HepG2 (cell line): Measurements from ENCODE around the gene RAB30. TPM values are rescaled to one million over a fixed set of nuclear protein-coding genes. Genes with fewer than 3 reads are reported as not detected.
A peak's percentile ranks its signal among the peaks of the same experiment; 100 is the strongest.
"Not testable (repeated sequence)": the region's sequence is repeated elsewhere in the genome, so short reads cannot be mapped to it uniquely, and the experiment has no call there.

Experiments used
- CREM ChIP-seq, 2 experiments: sonication (generic) in 1 of 2; formaldehyde crosslinking in 1 of 2; IDR thresholded peaks; 2 replicates each; pipeline versions ENCODE4 v1.4.0 to v1.6.1; 2016 to 2020; ENCODE audit warnings: antibody characterized with exemption in 1 of 2, mild to moderate bottlenecking in 1 of 2, missing genetic modification reagents in 1 of 2
- EP300 ChIP-seq, 3 experiments: sonication (generic) in 1 of 3; formaldehyde crosslinking in 1 of 3; IDR thresholded peaks; 2 replicates each; pipeline versions ENCODE4 v1.5.1 to v1.6.1; 2011 to 2020; ENCODE audit warnings: low read depth in 2 of 3, low read length in 2 of 3, borderline replicate concordance in 1 of 3, improper control_type of control experiment in 1 of 3, mild to moderate bottlenecking in 1 of 3, missing genetic modification reagents in 1 of 3, moderate library complexity in 1 of 3
- ERF ChIP-seq: IDR thresholded peaks from 2 replicates; pipeline ENCODE4 v1.6.1; 2018; ENCODE audit warnings: missing biosample characterization, missing genetic modification reagents
- FOXK1 ChIP-seq: sonication (generic); formaldehyde crosslinking; IDR thresholded peaks from 2 replicates; pipeline ENCODE4 v1.4.0; 2020; ENCODE audit warnings: low read depth, missing genetic modification reagents, borderline replicate concordance
- FOXO1 ChIP-seq: sonication (generic); formaldehyde crosslinking; IDR thresholded peaks from 2 replicates; pipeline ENCODE4 v1.4.0; 2020; ENCODE audit warnings: missing genetic modification reagents
- SOX13 ChIP-seq, 3 experiments: fragments of 450-650 bp in 1 of 3; sonication (generic) in 1 of 3; formaldehyde crosslinking in 1 of 3; IDR thresholded peaks in 2 of 3; conservative IDR thresholded peaks in 1 of 3; 2 replicates each; pipeline versions ENCODE4 v1.5.0 to v1.6.1; 2016 to 2020; ENCODE audit warnings: antibody characterized with exemption in 1 of 3, mild to moderate bottlenecking in 1 of 3, missing compliant biosample characterization in 1 of 3, missing genetic modification reagents in 1 of 3, moderate library complexity in 1 of 3
- SOX6 ChIP-seq, 2 experiments: fragments of 450-650 bp in 1 of 2; sonication (generic) in 1 of 2; formaldehyde crosslinking in 1 of 2; IDR thresholded peaks; 2 replicates each; pipeline versions ENCODE4 v1.4.0 to v1.6.1; 2017 to 2020; ENCODE audit warnings: antibody characterized with exemption in 1 of 2, mild to moderate bottlenecking in 1 of 2, missing genetic modification reagents in 1 of 2
- SP5 ChIP-seq: IDR thresholded peaks from 2 replicates; pipeline ENCODE4 v1.6.1; 2016; ENCODE audit warnings: low read depth, borderline replicate concordance
- YY1 ChIP-seq: IDR thresholded peaks from 2 replicates; pipeline ENCODE4 v1.6.1; 2011; ENCODE audit warnings: low read length, low read depth, moderate library complexity, mild to moderate bottlenecking; ENCODE audit not compliant: insufficient read depth, insufficient replicate concordance
- ZFX ChIP-seq: sonication (generic); formaldehyde crosslinking; IDR thresholded peaks from 2 replicates; pipeline ENCODE4 v1.4.0; 2020; ENCODE audit warnings: mild to moderate bottlenecking, low read depth, missing genetic modification reagents, moderate library complexity
- ZNF292 ChIP-seq: sonication (generic); formaldehyde crosslinking; IDR thresholded peaks from 2 replicates; pipeline ENCODE4 v1.8.1; 2022; ENCODE audit warnings: mild to moderate bottlenecking, low read depth, missing genetic modification reagents, borderline replicate concordance
- ZNF501 ChIP-seq: sonication (generic); formaldehyde crosslinking; IDR thresholded peaks from 2 replicates; pipeline ENCODE4 v1.5.1; 2020; ENCODE audit warnings: mild to moderate bottlenecking, moderate library complexity, missing genetic modification reagents
- polyA plus RNA-seq, 8 experiments: library from polyadenylated mRNA; depleted of rRNA in 3 of 8; stranded (reverse) in 7 of 8; unstranded in 1 of 8; fragments of >200 nt; fragmentation: Illumina TruSeq in 4 of 8; extraction: Trizol in 4 of 8; gene quantifications; 2 replicates each; pipeline versions ENCODE4 v1.2.1 to v1.2.3, GENCODE V29; 2011 to 2016; ENCODE audit warnings: low read depth in 4 of 8, missing spikeins in 1 of 8, mixed read lengths in 1 of 8; ENCODE audit not compliant: insufficient read depth in 1 of 8
- total RNA-seq, 5 experiments: library from RNA; depleted of rRNA; stranded (reverse); fragments of >200 nt; fragmentation: Illumina TruSeq; extraction: Trizol; gene quantifications; 2 replicates each; pipeline ENCODE4 v1.2.3, GENCODE V29; 2016; ENCODE audit warnings: low read depth in 1 of 5
- TF ChIP-seq, protein P1 (sequence below): sonication (generic); formaldehyde crosslinking; IDR thresholded peaks from 2 replicates; pipeline ENCODE4 v1.4.0; 2020; ENCODE audit warnings: missing genetic modification reagents, borderline replicate concordance
- TF ChIP-seq, protein P2 (sequence below): sonication (generic); formaldehyde crosslinking; IDR thresholded peaks from 2 replicates; pipeline ENCODE4 v1.5.1; 2020; ENCODE audit warnings: mild to moderate bottlenecking, moderate library complexity, missing genetic modification reagents
- TF ChIP-seq, protein P3 (sequence below): sonication (generic); formaldehyde crosslinking; IDR thresholded peaks from 2 replicates; pipeline ENCODE4 v1.4.0; 2020; ENCODE audit warnings: missing genetic modification reagents

Gene RAB30
- total and polyA plus RNA-seq, 2 of the 13 experiments (the other 11 are each of a cell fraction or from before 2014, with no cell fraction given) = 3.7 to 5.0 TPM

DNA sequence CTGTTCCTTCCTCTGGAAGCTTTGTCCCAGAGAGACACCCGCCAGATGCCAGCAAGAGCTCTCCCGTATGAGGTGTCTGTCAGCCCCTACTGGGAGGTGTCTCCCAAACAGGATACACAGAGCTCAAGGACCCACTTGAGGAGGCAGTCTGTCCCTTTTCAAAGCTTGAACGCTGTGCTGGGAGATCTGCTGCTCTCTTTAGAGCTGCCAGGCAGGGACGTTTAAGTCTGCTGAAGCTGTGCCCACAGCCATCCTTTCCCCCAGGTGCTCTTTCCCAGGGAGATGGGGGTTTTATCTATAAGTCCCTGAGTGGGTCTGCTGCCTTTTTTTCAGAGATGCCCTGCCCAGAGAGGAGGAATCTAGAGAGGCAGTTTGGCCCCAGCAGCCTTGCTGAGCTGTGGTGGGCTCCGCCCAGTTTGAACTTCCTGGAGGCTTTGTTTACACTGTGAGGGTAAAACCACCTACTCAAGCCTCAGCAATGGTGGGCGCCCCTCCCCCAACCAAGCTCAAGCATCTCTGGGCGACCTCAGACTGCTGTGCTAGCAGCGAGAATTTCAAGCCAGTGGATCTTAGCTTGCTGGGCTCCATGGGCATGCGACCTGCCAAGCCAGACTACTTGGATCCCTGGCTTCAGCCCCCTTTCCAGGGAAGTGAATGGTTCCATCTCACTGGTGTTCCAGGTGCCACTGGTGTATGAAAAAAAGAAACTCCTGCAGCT lies 115.8 kb downstream of the RAB30 start (continued):
- TF ChIP-seq, protein P1, sequence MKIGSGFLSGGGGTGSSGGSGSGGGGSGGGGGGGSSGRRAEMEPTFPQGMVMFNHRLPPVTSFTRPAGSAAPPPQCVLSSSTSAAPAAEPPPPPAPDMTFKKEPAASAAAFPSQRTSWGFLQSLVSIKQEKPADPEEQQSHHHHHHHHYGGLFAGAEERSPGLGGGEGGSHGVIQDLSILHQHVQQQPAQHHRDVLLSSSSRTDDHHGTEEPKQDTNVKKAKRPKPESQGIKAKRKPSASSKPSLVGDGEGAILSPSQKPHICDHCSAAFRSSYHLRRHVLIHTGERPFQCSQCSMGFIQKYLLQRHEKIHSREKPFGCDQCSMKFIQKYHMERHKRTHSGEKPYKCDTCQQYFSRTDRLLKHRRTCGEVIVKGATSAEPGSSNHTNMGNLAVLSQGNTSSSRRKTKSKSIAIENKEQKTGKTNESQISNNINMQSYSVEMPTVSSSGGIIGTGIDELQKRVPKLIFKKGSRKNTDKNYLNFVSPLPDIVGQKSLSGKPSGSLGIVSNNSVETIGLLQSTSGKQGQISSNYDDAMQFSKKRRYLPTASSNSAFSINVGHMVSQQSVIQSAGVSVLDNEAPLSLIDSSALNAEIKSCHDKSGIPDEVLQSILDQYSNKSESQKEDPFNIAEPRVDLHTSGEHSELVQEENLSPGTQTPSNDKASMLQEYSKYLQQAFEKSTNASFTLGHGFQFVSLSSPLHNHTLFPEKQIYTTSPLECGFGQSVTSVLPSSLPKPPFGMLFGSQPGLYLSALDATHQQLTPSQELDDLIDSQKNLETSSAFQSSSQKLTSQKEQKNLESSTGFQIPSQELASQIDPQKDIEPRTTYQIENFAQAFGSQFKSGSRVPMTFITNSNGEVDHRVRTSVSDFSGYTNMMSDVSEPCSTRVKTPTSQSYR (CRISPR knock-in tag) = peak; percentile 95
- 0 out of 2 replicates have a peak, but pooled peaks have one; percentile 18 for TF ChIP-seq CREM (IDR thresholded peaks at IDR 0.05)
- not testable (repeated sequence) for TF ChIP-seq CREM (CRISPR knock-in tag; IDR thresholded peaks at IDR 0.05); EP300 (IDR thresholded peaks at IDR 0.05; ENCODE audit: low read depth in 2 of 2, low read length in 2 of 2); SOX13 (IDR thresholded peaks at IDR 0.05); SOX6 (IDR thresholded peaks at IDR 0.05)
- TF ChIP-seq EP300 (CRISPR knock-in tag; IDR thresholded peaks at IDR 0.05; ENCODE audit: borderline replicate concordance) = 0 out of 2 replicates have a peak, but pooled peaks have one; percentile 16
- peak; percentile 82 for TF ChIP-seq SP5
- TF ChIP-seq ZNF501 (CRISPR knock-in tag) = peak; percentile 46
- peak in 1 of 2 experiments; percentile 26; a peak in 1 of 4 replicates for TF ChIP-seq SOX13 (CRISPR knock-in tag; conservative IDR thresholded peaks at IDR 0.05 in 1 of 2, IDR thresholded peaks at IDR 0.05 in 1 of 2)
- TF ChIP-seq, protein P2, sequence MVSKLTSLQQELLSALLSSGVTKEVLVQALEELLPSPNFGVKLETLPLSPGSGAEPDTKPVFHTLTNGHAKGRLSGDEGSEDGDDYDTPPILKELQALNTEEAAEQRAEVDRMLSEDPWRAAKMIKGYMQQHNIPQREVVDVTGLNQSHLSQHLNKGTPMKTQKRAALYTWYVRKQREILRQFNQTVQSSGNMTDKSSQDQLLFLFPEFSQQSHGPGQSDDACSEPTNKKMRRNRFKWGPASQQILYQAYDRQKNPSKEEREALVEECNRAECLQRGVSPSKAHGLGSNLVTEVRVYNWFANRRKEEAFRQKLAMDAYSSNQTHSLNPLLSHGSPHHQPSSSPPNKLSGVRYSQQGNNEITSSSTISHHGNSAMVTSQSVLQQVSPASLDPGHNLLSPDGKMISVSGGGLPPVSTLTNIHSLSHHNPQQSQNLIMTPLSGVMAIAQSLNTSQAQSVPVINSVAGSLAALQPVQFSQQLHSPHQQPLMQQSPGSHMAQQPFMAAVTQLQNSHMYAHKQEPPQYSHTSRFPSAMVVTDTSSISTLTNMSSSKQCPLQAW (CRISPR knock-in tag) = 0 out of 2 replicates have a peak, but pooled peaks have one; percentile 27
- TF ChIP-seq SOX6 (CRISPR knock-in tag; IDR thresholded peaks at IDR 0.05) = peak; percentile 49
- 0 out of 2 replicates have a peak, but pooled peaks have one; percentile 20 for TF ChIP-seq FOXO1
- TF ChIP-seq, protein P3, sequence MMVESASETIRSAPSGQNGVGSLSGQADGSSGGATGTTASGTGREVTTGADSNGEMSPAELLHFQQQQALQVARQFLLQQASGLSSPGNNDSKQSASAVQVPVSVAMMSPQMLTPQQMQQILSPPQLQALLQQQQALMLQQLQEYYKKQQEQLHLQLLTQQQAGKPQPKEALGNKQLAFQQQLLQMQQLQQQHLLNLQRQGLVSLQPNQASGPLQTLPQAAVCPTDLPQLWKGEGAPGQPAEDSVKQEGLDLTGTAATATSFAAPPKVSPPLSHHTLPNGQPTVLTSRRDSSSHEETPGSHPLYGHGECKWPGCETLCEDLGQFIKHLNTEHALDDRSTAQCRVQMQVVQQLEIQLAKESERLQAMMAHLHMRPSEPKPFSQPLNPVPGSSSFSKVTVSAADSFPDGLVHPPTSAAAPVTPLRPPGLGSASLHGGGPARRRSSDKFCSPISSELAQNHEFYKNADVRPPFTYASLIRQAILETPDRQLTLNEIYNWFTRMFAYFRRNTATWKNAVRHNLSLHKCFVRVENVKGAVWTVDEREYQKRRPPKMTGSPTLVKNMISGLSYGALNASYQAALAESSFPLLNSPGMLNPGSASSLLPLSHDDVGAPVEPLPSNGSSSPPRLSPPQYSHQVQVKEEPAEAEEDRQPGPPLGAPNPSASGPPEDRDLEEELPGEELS (CRISPR knock-in tag) = peak; percentile 34; the same call in 1 of the 2 replicates
- TF ChIP-seq ZNF292 (CRISPR knock-in tag) = 0 out of 2 replicates have a peak, but pooled peaks have one; percentile 38
- TF ChIP-seq YY1 = peak; percentile 38
- peak; percentile 49 for TF ChIP-seq FOXK1 (CRISPR knock-in tag)
- TF ChIP-seq ZFX (CRISPR knock-in tag) = 0 out of 2 replicates have a peak, but pooled peaks have one; percentile 20
- TF ChIP-seq ERF (CRISPR knock-in tag) = peak; percentile 23; the same call in 1 of the 2 replicates
